ENCODE results near the gene SLC12A3.

Gene SLC12A3

GRCh38 chr16:56886826-56887225, 21.8 kb downstream of the SLC12A3 start:
- Histone ChIP-seq H3K9ac (no peak overlapping the region), H2AFZ (ENCODE audit: low read depth) (no peak overlapping the region)
- no peak for TF ChIP-seq CTCF (conservative IDR thresholded peaks at IDR 0.05; ENCODE audit: low read depth, low read length)

DNA sequence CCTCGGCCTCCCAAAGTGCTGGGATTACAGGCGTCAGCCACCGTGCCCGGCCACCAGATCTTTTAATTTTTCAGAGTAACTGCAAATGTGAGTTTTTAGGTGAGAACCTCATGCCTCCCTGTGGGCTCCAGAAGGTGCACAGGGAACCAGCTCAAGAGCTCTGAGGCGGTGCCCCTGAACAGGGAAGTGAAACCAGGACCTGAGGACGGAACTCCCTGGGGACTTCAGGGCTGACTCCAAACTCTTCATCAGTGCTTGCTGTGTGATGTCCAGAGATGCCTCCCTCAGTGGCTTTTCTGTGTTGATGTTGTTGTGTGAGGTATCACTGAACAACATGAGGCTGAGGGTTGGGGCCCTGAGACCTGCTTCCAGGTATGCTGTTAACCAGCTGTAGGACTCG, 23.8 kb downstream of the SLC12A3 start:
- Histone ChIP-seq H2AFZ (ENCODE audit: low read depth) (no peak overlapping the region), H4K20me1 (ENCODE audit: insufficient read depth) (no peaks in the 10 kb centered on the region), H3K9ac (no peak overlapping the region), H3K4me2 (no peak overlapping the region), H3K27me3 (ENCODE audit: insufficient read depth, low read depth) (no peaks in the 10 kb centered on the region), H3K36me3 (ENCODE audit: insufficient read depth) (no peaks in the 10 kb centered on the region), H3K79me2 (ENCODE audit: insufficient read depth, low read depth) (no peaks in the 10 kb centered on the region), H3K4me1 (ENCODE audit: low read depth, poor library complexity, severe bottlenecking) (no peaks in the 10 kb centered on the region), H3K27ac (no peak overlapping the region), H3K4me3 (IDR thresholded peaks at IDR 0.05; ENCODE audit: insufficient read depth, low read depth, low read length) (no peak overlapping the region)
- no peak for TF ChIP-seq CTCF (conservative IDR thresholded peaks at IDR 0.05; ENCODE audit: low read depth, low read length)

More at GRCh38 chr16:56886826-56887225, 21.8 kb downstream of the SLC12A3 start:
- H3K27ac ChIP-seq: no peak overlapping the region
- no peak overlapping the region for H3K4me3 ChIP-seq (IDR thresholded peaks at IDR 0.05; ENCODE audit: insufficient read depth, low read depth, low read length)
- no peak overlapping the region for H3K4me2 ChIP-seq
- H3K4me1 ChIP-seq (ENCODE audit: low read depth, poor library complexity, severe bottlenecking): no peaks in the 10 kb centered on the region
- H3K27me3 ChIP-seq (ENCODE audit: insufficient read depth, low read depth): no peaks in the 10 kb centered on the region
- no peaks in the 10 kb centered on the region for H3K36me3 ChIP-seq (ENCODE audit: insufficient read depth)
- H4K20me1 ChIP-seq (ENCODE audit: insufficient read depth): no peaks in the 10 kb centered on the region
- H3K79me2 ChIP-seq (ENCODE audit: insufficient read depth, low read depth): no peaks in the 10 kb centered on the region

DNA sequence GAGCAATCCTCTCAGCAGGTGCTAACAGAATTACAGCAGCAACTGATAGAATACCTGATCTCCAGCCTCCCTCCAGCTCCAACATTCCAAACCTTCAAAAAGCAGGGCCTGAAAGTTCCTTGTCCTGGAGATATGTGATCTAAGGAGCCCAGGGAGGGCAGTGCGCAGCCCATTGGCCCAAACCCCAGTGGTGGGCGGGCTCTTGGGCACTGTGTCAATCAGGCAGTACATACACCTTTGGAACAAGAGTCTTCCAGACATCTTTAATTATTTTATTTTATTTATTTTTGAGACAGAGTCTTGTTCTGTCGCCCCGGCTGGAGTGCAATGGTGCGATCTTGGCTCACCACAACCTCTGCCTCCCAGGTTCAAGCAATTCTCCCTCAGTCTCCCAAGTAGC, 24.2 kb downstream of the SLC12A3 start:
- Histone ChIP-seq H3K4me3 (IDR thresholded peaks at IDR 0.05; ENCODE audit: insufficient read depth, low read depth, low read length) (no peak overlapping the region), H3K4me1 (ENCODE audit: low read depth, poor library complexity, severe bottlenecking) (no peaks in the 10 kb centered on the region), H4K20me1 (ENCODE audit: insufficient read depth) (no peaks in the 10 kb centered on the region), H3K27me3 (ENCODE audit: insufficient read depth, low read depth) (no peaks in the 10 kb centered on the region), H3K27ac (no peak overlapping the region), H3K9ac (no peak overlapping the region), H3K79me2 (ENCODE audit: insufficient read depth, low read depth) (no peaks in the 10 kb centered on the region), H2AFZ (ENCODE audit: low read depth) (no peak overlapping the region), H3K36me3 (ENCODE audit: insufficient read depth) (no peaks in the 10 kb centered on the region), H3K4me2 (no peak overlapping the region)
- TF ChIP-seq CTCF (conservative IDR thresholded peaks at IDR 0.05; ENCODE audit: low read depth, low read length): no peak

- H3K4me3 ChIP-seq (IDR thresholded peaks at IDR 0.05; ENCODE audit: insufficient read depth, low read depth, low read length): no peak overlapping the region
- peaks cover 5% of the 10 kb centered on the region for H3K4me1 ChIP-seq (ENCODE audit: low read depth, poor library complexity, severe bottlenecking)
- H3K27me3 ChIP-seq (ENCODE audit: insufficient read depth, low read depth): no peaks in the 10 kb centered on the region
- no peak overlapping the region for H3K27ac ChIP-seq
- TF ChIP-seq CTCF (conservative IDR thresholded peaks at IDR 0.05; ENCODE audit: low read depth, low read length): no peak
- no peaks in the 10 kb centered on the region for H3K36me3 ChIP-seq (ENCODE audit: insufficient read depth)
- no peaks in the 10 kb centered on the region for H3K79me2 ChIP-seq (ENCODE audit: insufficient read depth, low read depth)
- H4K20me1 ChIP-seq (ENCODE audit: insufficient read depth): no peaks in the 10 kb centered on the region
- H3K4me2 ChIP-seq: no peak overlapping the region
- no peak overlapping the region for H3K9ac ChIP-seq
- H2AFZ ChIP-seq (ENCODE audit: low read depth): no peak overlapping the region
Measured at GRCh38 chr16:56891685-56892084, 26.7 kb downstream of the SLC12A3 start.
